Neural progenitor cell (in vitro differentiated cells): ENCODE measurements around the gene LPCAT2. TPM values are rescaled to one million over a fixed set of nuclear protein-coding genes. Genes with fewer than 3 reads are reported as not detected.

ENCODE experiments used
- DNase-seq: peaks from one replicate; pipeline ENCODE4 v3.0.0-alpha.2; 2016; ENCODE audit warnings: low spot score
- H2AFZ ChIP-seq: fragments of 200-600 bp; sonication (generic); replicated peaks from 2 replicates; pipeline ENCODE4 v1.6.1; 2016; ENCODE audit warnings: antibody characterized with exemption
- H3F3A ChIP-seq: fragments of 200-600 bp; sonication (generic); 2 replicates; pipeline ENCODE4 v1.6.1; 2016; ENCODE audit warnings: antibody characterized with exemption, low read depth
- H3K27ac ChIP-seq: fragments of 200-600 bp; sonication (generic); 2 replicates; pipeline ENCODE4 v1.5.1; 2016; ENCODE audit warnings: mild to moderate bottlenecking
- H3K27me3 ChIP-seq: fragments of 200-600 bp; sonication (generic); 2 replicates; pipeline ENCODE4 v1.6.1; 2016; ENCODE audit warnings: mild to moderate bottlenecking, moderate library complexity
- H3K36me3 ChIP-seq: fragments of 200-600 bp; sonication (generic); 2 replicates; pipeline ENCODE4 v1.5.1; 2016
- H3K4me1 ChIP-seq: fragments of 200-600 bp; sonication (generic); 2 replicates; pipeline ENCODE4 v1.6.1; 2016; ENCODE audit warnings: mixed run types
- H3K4me2 ChIP-seq: fragments of 200-600 bp; sonication (generic); 2 replicates; pipeline ENCODE4 v1.6.1; 2016
- H3K4me3 ChIP-seq: fragments of 200-600 bp; sonication (generic); 2 replicates; pipeline ENCODE4 v1.5.1; 2016
- H3K79me2 ChIP-seq: fragments of 200-600 bp; sonication (generic); 2 replicates; pipeline ENCODE4 v1.6.1; 2016; ENCODE audit warnings: low read depth
- H3K9ac ChIP-seq: fragments of 200-600 bp; sonication (generic); 2 replicates; pipeline ENCODE4 v1.6.1; 2016
- H3K9me3 ChIP-seq: fragments of 200-600 bp; sonication (generic); 2 replicates; pipeline ENCODE4 v1.5.1; 2016; ENCODE audit warnings: low read depth
- H4K20me1 ChIP-seq: fragments of 200-600 bp; sonication (generic); 2 replicates; pipeline ENCODE4 v1.6.1; 2016; ENCODE audit warnings: low read depth
- H3K27ac Mint-ChIP-seq: 3 replicates; pipeline ENCODE4 v1.8.0; 2021; ENCODE audit warnings: mixed read lengths
- H3K27me3 Mint-ChIP-seq: 2 replicates; pipeline ENCODE4 v1.8.0; 2022; ENCODE audit warnings: low read depth, mild to moderate bottlenecking, inconsistent platforms, moderate library complexity, mixed read lengths; ENCODE audit not compliant: insufficient read depth
- H3K36me3 Mint-ChIP-seq: 3 replicates; pipeline ENCODE4 v1.8.0; 2021; ENCODE audit warnings: mixed read lengths
- H3K4me1 Mint-ChIP-seq: 3 replicates; pipeline ENCODE4 v1.8.0; 2021; ENCODE audit warnings: mixed read lengths
- H3K4me3 Mint-ChIP-seq: 3 replicates; pipeline ENCODE4 v1.8.0; 2021; ENCODE audit warnings: mild to moderate bottlenecking, moderate library complexity, mixed read lengths
- H3K9me3 Mint-ChIP-seq: 3 replicates; pipeline ENCODE4 v1.8.0; 2020; ENCODE audit warnings: mixed read lengths
- CTCF ChIP-seq: fragments of 200-600 bp; sonication (generic); IDR thresholded peaks from 2 replicates; pipeline ENCODE4 v1.5.1; 2017; ENCODE audit warnings: antibody characterized with exemption, mild to moderate bottlenecking
- EZH2 ChIP-seq: fragments of 200-600 bp; sonication (generic); IDR thresholded peaks from 2 replicates; pipeline ENCODE4 v1.6.1; 2017; ENCODE audit warnings: antibody characterized with exemption, mild to moderate bottlenecking, moderate library complexity
- EZH2phosphoT487 ChIP-seq: fragments of 200-600 bp; sonication (generic); IDR thresholded peaks from 2 replicates; pipeline ENCODE4 v1.6.1; 2017; ENCODE audit warnings: antibody characterized with exemption
- total RNA-seq: library from RNA; depleted of rRNA; stranded (reverse); fragments of >200 nt; gene quantifications from 2 replicates; pipeline ENCODE4 v1.2.3, GENCODE V29; 2015; ENCODE audit warnings: low replicate concordance

Gene LPCAT2
- total RNA-seq, 1 donor from 2014 or later, result 14.2 TPM

- H2AFZ ChIP-seq, result no peak overlapping the region
- H3K27ac ChIP-seq, result no peak overlapping the region
- Mint-ChIP-seq H3K9me3 (peaks cover 23% of the 10 kb centered on the region), H3K4me1 (no peaks in the 10 kb centered on the region), H3K4me3 (no peak overlapping the region), H3K27me3 (no peaks in the 10 kb centered on the region), H3K27ac (no peak overlapping the region), H3K36me3 (no peaks in the 10 kb centered on the region)
- no peak overlapping the region for H3K9ac ChIP-seq
- no peak for DNase-seq
- H3K4me1 ChIP-seq, result no peaks in the 10 kb centered on the region
- no peaks in the 10 kb centered on the region for H3K27me3 ChIP-seq
- no peaks in the 10 kb centered on the region for H3F3A ChIP-seq
- peaks cover 7% of the 10 kb centered on the region for H3K9me3 ChIP-seq
- no peaks in the 10 kb centered on the region for H3K36me3 ChIP-seq
- H3K4me3 ChIP-seq, result no peak overlapping the region
- TF ChIP-seq EZH2, result no peak
- TF ChIP-seq EZH2phosphoT487, result no peak
- no peak for TF ChIP-seq CTCF
- H3K4me2 ChIP-seq, result no peak overlapping the region
- no peaks in the 10 kb centered on the region for H4K20me1 ChIP-seq
- H3K79me2 ChIP-seq, result no peaks in the 10 kb centered on the region
These were observed 12.9 kb downstream of the LPCAT2 start for GRCh38 chr16:55521792-55522191.

GRCh38 chr16:55526441-55526840 is 17.6 kb downstream of the LPCAT2 start:
- no peaks in the 10 kb centered on the region for H3K36me3 Mint-ChIP-seq
- no peaks in the 10 kb centered on the region for H3K4me1 Mint-ChIP-seq

GRCh38 chr16:55527885-55528284 is 19.0 kb downstream of the LPCAT2 start:
- H3K9me3 ChIP-seq, result no peaks in the 10 kb centered on the region
- no peaks in the 10 kb centered on the region for H3K79me2 ChIP-seq
- no peak overlapping the region for H2AFZ ChIP-seq
- Mint-ChIP-seq H3K4me1 (no peaks in the 10 kb centered on the region), H3K27ac (no peak overlapping the region), H3K4me3 (no peak overlapping the region), H3K9me3 (no peaks in the 10 kb centered on the region), H3K27me3 (no peaks in the 10 kb centered on the region), H3K36me3 (no peaks in the 10 kb centered on the region)
- no peak for DNase-seq
- H3K9ac ChIP-seq, result no peak overlapping the region
- no peak overlapping the region for H3K4me3 ChIP-seq
- no peaks in the 10 kb centered on the region for H3K36me3 ChIP-seq
- H3K4me1 ChIP-seq, result no peaks in the 10 kb centered on the region
- H3K4me2 ChIP-seq, result no peak overlapping the region
- H3K27me3 ChIP-seq, result no peaks in the 10 kb centered on the region
- H3K27ac ChIP-seq, result no peak overlapping the region
- no peaks in the 10 kb centered on the region for H3F3A ChIP-seq
- no peaks in the 10 kb centered on the region for H4K20me1 ChIP-seq
- no peak for TF ChIP-seq EZH2
- TF ChIP-seq CTCF, result no peak
- TF ChIP-seq EZH2phosphoT487, result no peak

More at GRCh38 chr16:55526441-55526840, 17.6 kb downstream of the LPCAT2 start:
- H3F3A ChIP-seq, result no peaks in the 10 kb centered on the region
- H3K79me2 ChIP-seq, result no peaks in the 10 kb centered on the region
- H3K27me3 ChIP-seq, result no peaks in the 10 kb centered on the region
- no peak overlapping the region for H3K4me3 ChIP-seq
- H3K9me3 ChIP-seq, result peaks cover 7% of the 10 kb centered on the region
- no peak for TF ChIP-seq EZH2
- no peak for TF ChIP-seq CTCF
- no peak for TF ChIP-seq EZH2phosphoT487
- Mint-ChIP-seq H3K27me3 (no peaks in the 10 kb centered on the region), H3K4me3 (no peak overlapping the region), H3K9me3 (peaks cover 8% of the 10 kb centered on the region), H3K27ac (no peak overlapping the region)
- H3K4me2 ChIP-seq, result no peak overlapping the region
- no peak for DNase-seq
- H4K20me1 ChIP-seq, result no peaks in the 10 kb centered on the region
- no peak overlapping the region for H3K9ac ChIP-seq
- H3K27ac ChIP-seq, result no peak overlapping the region
- H2AFZ ChIP-seq, result no peak overlapping the region
- H3K4me1 ChIP-seq, result no peaks in the 10 kb centered on the region
- H3K36me3 ChIP-seq, result no peaks in the 10 kb centered on the region

GRCh38 chr16:55529018-55529417 is 20.1 kb downstream of the LPCAT2 start:
- no peaks in the 10 kb centered on the region for H3K36me3 ChIP-seq
- H3K4me1 ChIP-seq, result no peaks in the 10 kb centered on the region
- Mint-ChIP-seq H3K36me3 (no peaks in the 10 kb centered on the region), H3K27ac (no peak overlapping the region), H3K4me1 (no peaks in the 10 kb centered on the region), H3K9me3 (no peaks in the 10 kb centered on the region), H3K27me3 (no peaks in the 10 kb centered on the region), H3K4me3 (no peak overlapping the region)
- H3K27me3 ChIP-seq, result no peaks in the 10 kb centered on the region
- no peak overlapping the region for H2AFZ ChIP-seq
- no peaks in the 10 kb centered on the region for H3K79me2 ChIP-seq
- no peak overlapping the region for H3K27ac ChIP-seq
- DNase-seq, result no peak
- no peak overlapping the region for H3K4me2 ChIP-seq
- H3K9me3 ChIP-seq, result no peaks in the 10 kb centered on the region
- no peaks in the 10 kb centered on the region for H4K20me1 ChIP-seq
- no peak overlapping the region for H3K9ac ChIP-seq
- no peak for TF ChIP-seq EZH2phosphoT487
- no peak for TF ChIP-seq CTCF
- no peak for TF ChIP-seq EZH2
- H3K4me3 ChIP-seq, result no peak overlapping the region
- H3F3A ChIP-seq, result no peaks in the 10 kb centered on the region
